Rectal smooth muscle tissue (tissue), 1 donor: ENCODE data around the gene USP9Y.

ENCODE experiments used
- H3K27ac ChIP-seq: one replicate; pipeline ENCODE4 v1.7.0; 2013; ENCODE audit warnings: low read depth, low read length, inconsistent platforms
- H3K27me3 ChIP-seq: one replicate; pipeline ENCODE4 v1.7.0; 2013; ENCODE audit warnings: low read length; ENCODE audit not compliant: control insufficient read depth, insufficient read depth
- H3K36me3 ChIP-seq: one replicate; pipeline ENCODE4 v1.7.0; 2013; ENCODE audit warnings: low read length; ENCODE audit not compliant: control insufficient read depth, insufficient read depth
- H3K4me1 ChIP-seq: one replicate; pipeline ENCODE4 v1.7.0; 2013; ENCODE audit warnings: low read length; ENCODE audit not compliant: control insufficient read depth, insufficient read depth
- H3K4me3 ChIP-seq: one replicate; pipeline ENCODE4 v1.7.0; 2013; ENCODE audit warnings: low read length
- H3K9ac ChIP-seq: one replicate; pipeline ENCODE4 v1.7.0; 2013; ENCODE audit warnings: low read length

USP9Y gene

DNA sequence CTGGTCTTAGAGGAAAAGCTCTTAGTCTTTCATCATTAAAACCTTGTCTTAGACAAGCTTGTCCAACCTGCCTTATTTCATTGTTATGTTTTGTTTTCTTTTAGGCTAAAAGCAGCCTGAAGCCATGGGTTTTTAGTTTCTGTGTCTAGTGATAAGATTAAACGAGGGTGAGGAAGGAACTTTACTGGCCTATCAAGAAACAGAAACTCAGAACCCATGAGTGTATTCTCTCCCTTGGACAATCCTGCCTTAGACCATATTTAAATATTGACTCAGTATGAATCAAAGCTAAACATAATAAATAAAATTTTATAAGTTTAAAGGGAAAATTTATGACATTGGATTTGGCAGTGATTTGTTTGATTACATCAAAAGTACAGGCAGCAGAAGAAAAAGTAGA lies 122.4 kb downstream of the USP9Y start:
- Histone ChIP-seq H3K4me3 (no peak overlapping the region), H3K4me1 (no peaks in the 10 kb centered on the region), H3K36me3 (no peaks in the 10 kb centered on the region), H3K9ac (no peak overlapping the region), H3K27me3 (no peaks in the 10 kb centered on the region), H3K27ac (no peak overlapping the region)

DNA sequence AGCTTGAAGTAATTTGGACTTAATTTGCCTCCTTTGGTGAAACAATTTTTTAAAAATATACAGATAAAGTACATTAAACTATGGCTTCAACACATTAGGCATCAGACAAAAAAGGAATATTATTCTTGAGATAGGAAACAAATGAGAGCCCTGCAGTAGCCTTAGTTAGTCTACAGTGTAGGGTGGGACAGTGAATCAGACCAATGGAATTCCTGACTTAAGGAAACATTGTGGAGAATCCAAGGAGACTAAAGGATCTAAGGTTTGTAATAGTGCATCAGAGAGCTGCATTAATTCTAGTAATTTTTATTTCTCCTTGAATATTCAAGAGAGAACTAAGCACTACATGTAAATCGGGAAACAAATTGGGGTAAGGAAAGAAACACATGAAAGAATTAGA lies 125.8 kb downstream of the USP9Y start:
- no peak overlapping the region for H3K4me3 ChIP-seq
- no peaks in the 10 kb centered on the region for H3K27me3 ChIP-seq
- H3K27ac ChIP-seq = no peak overlapping the region
- H3K4me1 ChIP-seq = no peaks in the 10 kb centered on the region
- no peaks in the 10 kb centered on the region for H3K36me3 ChIP-seq
- H3K9ac ChIP-seq = no peak overlapping the region

DNA sequence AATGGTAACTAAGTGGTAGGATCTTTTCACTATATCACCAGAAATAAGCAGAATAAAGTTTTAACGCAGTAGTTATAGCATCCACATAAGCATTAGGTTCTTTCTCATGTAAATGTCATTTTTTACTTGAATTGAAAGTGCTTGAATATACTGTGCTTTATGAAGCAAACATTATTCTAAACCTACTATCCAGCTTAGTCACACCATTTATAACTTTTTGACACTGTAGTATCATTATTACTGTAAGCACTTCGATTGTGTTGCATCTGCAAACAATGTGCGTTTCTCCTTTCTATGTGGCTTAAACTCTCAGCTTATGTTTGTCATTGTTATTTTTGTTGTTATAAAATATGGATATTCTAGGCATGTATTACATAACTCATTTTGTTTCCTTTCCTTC lies 132.3 kb downstream of the USP9Y start:
- Histone ChIP-seq H3K36me3 (no peaks in the 10 kb centered on the region), H3K27me3 (no peaks in the 10 kb centered on the region), H3K4me1 (no peaks in the 10 kb centered on the region), H3K27ac (no peak overlapping the region), H3K9ac (no peak overlapping the region), H3K4me3 (no peak overlapping the region)

DNA sequence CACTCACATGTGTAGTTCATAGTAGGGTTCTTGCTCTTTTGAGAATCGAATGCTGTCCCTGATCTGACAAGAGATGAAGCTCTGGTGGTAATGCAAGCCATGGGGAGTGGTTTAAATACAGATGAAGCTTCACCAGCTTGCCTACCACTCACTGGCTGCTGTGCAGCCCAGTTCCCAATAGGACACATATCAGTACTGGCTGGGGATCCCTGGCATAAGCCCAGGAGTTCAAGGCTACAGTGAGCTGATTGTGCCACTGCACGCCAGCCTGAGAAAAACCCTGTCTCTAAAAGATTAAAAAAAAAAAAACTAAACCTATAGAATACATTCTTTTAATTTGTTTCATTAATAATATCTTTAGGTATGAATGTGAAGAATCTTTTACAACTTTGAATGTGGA lies 136.5 kb downstream of the USP9Y start:
- Histone ChIP-seq H3K4me1 (no peaks in the 10 kb centered on the region), H3K27ac (no peak overlapping the region), H3K4me3 (no peak overlapping the region), H3K9ac (no peak overlapping the region), H3K27me3 (no peaks in the 10 kb centered on the region), H3K36me3 (no peaks in the 10 kb centered on the region)

DNA sequence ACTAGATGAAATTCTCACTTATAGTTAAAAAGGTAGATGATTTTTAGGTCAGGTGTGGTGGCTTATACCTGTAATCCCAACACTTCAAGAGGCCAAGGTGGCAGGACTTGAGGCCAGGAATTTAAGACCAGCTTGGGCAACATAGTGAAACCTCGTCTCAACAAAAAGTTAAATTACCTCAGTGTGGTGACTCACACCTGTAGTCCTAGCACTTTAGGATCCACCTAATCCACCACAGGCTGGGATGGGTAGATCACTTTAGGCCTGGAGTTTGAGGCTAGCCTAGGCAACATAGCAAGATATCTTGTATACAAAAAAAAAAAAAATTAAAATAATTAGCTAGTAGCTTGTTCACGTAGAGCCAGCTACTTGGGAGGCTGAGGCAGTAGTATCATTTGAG lies 140.3 kb downstream of the USP9Y start:
- Histone ChIP-seq H3K4me3 (no peak overlapping the region), H3K27ac (no peak overlapping the region), H3K36me3 (no peaks in the 10 kb centered on the region), H3K27me3 (no peaks in the 10 kb centered on the region), H3K9ac (no peak overlapping the region), H3K4me1 (no peaks in the 10 kb centered on the region)

DNA sequence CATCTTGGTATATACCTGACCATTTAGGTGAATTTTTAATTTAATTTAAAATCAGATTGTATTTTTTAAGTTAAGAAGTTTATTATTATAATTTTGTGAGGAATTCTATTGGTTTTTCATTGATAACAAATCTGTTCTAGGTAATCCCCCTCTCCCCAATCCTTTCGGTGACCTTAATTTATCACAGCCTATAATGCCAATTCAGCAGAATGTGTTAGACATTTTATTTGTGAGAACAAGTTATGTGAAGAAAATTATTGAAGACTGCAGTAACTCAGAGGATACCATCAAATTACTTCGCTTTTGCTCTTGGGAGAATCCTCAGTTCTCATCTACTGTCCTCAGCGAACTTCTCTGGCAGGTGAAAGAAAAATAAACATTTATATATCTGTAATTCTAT lies 145.8 kb downstream of the USP9Y start:
- H3K4me1 ChIP-seq = no peaks in the 10 kb centered on the region
- H3K36me3 ChIP-seq = no peaks in the 10 kb centered on the region
- H3K27ac ChIP-seq = no peak overlapping the region
- H3K9ac ChIP-seq = no peak overlapping the region
- H3K4me3 ChIP-seq = no peak overlapping the region
- no peaks in the 10 kb centered on the region for H3K27me3 ChIP-seq

DNA sequence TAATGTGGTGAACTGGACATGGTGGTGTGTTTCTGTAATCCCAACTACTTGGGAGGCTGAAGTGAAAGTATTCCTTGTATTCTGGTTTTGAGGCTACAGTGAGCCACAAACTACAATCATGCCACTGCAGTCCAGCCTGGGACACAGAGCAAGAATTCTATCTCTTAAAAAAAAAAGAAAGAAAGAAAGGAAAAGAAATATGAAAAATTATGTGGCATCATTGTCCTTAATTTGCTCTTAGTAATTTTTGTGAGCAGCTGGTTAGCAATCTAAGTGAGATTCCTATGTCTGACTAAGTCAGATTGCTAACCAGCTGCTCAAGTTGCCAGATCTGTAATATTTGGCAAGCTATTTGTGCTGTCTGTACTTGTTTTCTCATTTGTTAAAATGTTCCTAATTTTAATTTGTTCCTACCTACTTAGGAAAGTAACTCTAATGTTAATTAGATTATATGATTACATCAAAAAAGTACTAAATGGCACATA lies 154.8 kb downstream of the USP9Y start:
- H3K36me3 ChIP-seq = no peaks in the 10 kb centered on the region
- H3K4me3 ChIP-seq = no peak overlapping the region
- no peaks in the 10 kb centered on the region for H3K27me3 ChIP-seq
- H3K4me1 ChIP-seq = no peaks in the 10 kb centered on the region
- H3K9ac ChIP-seq = no peak overlapping the region
- H3K27ac ChIP-seq = no peak overlapping the region

DNA sequence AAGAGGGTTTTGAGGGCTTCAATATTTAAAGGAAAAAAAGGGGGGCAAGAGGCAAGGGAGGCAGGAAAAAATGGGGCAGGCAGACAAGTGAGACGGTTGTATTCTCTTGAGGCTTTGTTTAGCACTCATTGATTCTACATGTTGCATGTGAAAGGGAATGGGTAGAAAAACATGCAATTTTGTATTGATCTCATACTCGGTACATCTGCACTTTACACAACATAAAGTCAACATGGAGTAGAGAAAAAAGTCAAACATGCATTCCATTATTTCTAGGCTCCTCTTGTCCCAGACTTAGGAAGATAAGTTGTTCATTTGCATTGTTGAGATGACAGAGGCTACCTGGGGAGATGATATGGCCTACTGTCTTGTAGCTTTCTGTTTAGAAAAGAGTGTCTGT lies 166.9 kb downstream of the USP9Y start:
- Histone ChIP-seq H3K36me3 (no peaks in the 10 kb centered on the region), H3K27me3 (no peaks in the 10 kb centered on the region), H3K4me3 (no peak overlapping the region)

DNA sequence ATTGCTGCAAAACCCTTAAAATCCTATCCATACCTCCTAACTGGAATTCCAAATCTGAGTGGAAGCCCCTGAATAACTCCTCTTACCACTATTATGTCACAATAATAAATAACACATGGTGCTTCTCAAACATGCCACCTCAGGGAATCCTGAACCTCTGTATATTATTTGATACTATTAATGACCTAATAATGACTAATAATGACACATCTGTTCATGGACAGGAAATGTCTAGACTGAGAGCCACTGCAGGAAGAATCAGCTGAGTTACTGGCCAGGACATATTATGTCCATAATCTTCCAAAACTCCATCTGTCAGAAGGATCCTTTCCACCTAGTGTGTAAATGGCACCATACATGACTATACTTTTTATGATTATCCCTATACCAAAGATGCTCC lies 195.9 kb downstream of the USP9Y start:
- no peak overlapping the region for H3K27ac ChIP-seq
- H3K9ac ChIP-seq = no peak overlapping the region
- H3K4me1 ChIP-seq = no peaks in the 10 kb centered on the region
- H3K27me3 ChIP-seq = no peaks in the 10 kb centered on the region
- no peaks in the 10 kb centered on the region for H3K36me3 ChIP-seq
- H3K4me3 ChIP-seq = no peak overlapping the region

More for the DNA sequence above, 166.9 kb downstream of the USP9Y start:
- Histone ChIP-seq H3K9ac (no peak overlapping the region), H3K27ac (no peak overlapping the region), H3K4me1 (no peaks in the 10 kb centered on the region)

DNA sequence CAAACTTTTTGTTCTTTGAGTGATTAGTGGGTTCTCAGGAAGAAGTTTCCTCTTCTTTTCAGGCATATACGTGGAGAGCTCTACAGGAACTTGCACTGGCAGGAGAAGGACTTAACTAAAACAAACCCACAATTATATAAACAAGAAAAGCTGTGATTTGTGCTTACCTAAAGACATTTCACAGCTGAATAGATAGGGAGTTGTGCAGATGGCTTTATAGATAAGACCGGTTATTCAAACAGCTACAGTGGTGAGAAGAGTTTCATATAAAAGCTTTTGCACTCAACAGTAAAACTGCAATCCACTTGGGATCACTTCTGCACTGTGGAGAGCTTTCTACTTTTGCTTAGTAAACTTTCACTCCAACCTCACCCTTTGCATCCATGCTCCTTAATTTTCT lies 197.6 kb downstream of the USP9Y start:
- no peak overlapping the region for H3K4me3 ChIP-seq
- H3K27ac ChIP-seq = no peak overlapping the region
- H3K4me1 ChIP-seq = no peaks in the 10 kb centered on the region
- H3K36me3 ChIP-seq = no peaks in the 10 kb centered on the region
- H3K27me3 ChIP-seq = no peaks in the 10 kb centered on the region
- H3K9ac ChIP-seq = no peak overlapping the region

DNA sequence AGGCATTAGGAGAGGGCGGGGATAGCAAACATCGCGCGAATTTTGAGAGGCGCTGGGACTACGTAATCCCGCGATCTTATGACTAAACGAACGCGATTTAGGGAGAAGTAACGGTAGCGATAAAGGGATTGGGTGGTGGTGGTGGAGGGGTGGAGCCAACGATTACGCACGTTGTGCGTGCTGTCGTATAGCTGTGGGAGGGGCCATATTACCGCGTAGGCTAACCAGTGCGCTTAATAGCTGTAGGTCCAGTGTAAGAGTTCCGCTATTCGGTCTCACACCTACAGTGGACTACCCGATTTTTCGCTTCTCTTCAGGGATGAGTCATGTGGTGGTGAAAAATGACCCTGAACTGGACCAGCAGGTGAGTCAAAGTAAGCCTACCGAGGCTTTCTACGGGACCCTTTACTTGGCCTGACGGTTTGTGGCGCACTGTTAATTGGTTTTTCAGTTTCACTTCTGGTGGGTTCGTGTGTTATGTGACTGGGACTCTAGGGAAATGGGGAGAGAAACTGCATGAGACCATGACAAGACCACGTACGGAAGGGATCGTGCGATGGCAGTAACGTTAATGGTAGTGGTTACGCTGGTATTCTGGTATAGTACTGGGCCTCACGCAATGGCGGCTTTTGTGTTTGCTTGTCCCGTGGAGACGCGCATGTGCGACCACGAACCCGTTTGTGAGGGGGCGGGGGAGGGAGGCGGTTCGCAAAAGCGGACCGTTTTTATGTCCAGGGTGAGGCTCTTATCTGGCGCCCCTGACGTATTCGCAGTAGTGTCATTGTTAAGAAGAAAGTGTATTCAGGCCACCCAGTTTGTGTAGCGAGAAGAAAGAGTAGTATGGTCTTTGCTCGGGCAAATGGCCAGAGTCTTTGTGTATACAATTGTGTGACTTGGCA lies 203.8 kb downstream of the USP9Y start, which contains the start of gene DDX3Y:
TSS of gene DDX3Y (plus strand) at position 251 of the 899 bp plus-strand sequence. CDS start at position 320, 69 bp downstream.
- Histone ChIP-seq H3K27me3 (no peaks in the 10 kb centered on the region), H3K36me3 (no peaks in the 10 kb centered on the region), H3K4me3 (no peak within 1 kb of the TSS), H3K27ac (no peak within 1 kb of the TSS), H3K4me1 (no peaks in the 10 kb centered on the region), H3K9ac (no peak within 1 kb of the TSS)

DNA sequence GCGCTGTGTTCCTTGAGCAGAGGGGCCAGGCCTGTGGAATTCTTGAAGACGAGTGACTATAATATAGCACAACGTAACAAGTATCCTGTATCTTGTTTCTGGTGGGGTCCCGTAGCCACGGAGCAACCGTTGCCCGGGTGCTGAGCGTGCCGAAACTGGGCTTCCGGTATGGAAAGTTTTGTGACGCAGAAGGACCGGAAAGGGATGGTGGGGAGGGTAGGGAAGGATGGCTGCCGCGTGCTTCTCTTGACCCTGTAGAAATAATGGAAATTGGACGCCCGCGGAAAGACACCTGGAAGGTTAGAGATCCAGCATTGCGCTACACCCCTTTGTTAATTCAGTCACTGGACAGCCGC lies 204.5 kb downstream of the USP9Y start:
- Histone ChIP-seq H3K4me1 (no peaks in the 10 kb centered on the region), H3K36me3 (no peaks in the 10 kb centered on the region), H3K9ac (no peak overlapping the region), H3K4me3 (no peak overlapping the region), H3K27me3 (no peaks in the 10 kb centered on the region), H3K27ac (no peak overlapping the region)

DNA sequence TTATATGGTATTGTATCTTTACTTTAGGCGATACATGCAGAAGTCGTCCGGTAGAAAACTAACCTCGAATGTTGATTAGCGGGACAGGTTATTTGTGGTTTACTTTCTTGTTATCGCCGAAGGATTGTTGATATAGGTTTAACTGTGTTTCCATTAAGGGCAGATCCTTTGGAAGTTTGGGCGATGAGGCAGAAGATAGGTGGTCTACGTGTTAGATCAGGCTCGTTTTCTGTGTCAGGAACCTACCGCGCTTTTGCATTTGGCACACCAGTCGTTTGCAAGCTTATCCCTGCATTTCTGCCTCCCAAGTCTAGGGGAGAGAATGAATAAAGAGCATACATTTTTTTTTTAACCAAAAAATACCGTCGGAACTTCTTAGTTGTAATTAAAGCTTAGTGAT lies 204.9 kb downstream of the USP9Y start:
- Histone ChIP-seq H3K4me3 (no peak overlapping the region), H3K27me3 (no peaks in the 10 kb centered on the region), H3K4me1 (no peaks in the 10 kb centered on the region), H3K27ac (no peak overlapping the region), H3K9ac (no peak overlapping the region), H3K36me3 (no peaks in the 10 kb centered on the region)
